ENCODE measurements around the gene TSPAN5. TPM values are rescaled to one million over a fixed set of nuclear protein-coding genes. Genes with fewer than 3 reads are reported as not detected.

TSPAN5 gene
- total and polyA plus RNA-seq, 2 donors from 2014 or later, result 6.8 to 13.8 TPM

GRCh38 chr4:98641376-98641775 is 17.0 kb downstream of the TSPAN5 start:
- Histone ChIP-seq H3K9ac (ENCODE audit: low read length in 3 of 3) (no peak overlapping the region), H3K27me3 (ENCODE audit: control insufficient read depth, insufficient read depth, low read length) (no peaks in the 10 kb centered on the region), H3K9me3 (ENCODE audit: control insufficient read depth in 2 of 3, insufficient read depth in 1 of 3, low read length in 3 of 3) (no peaks in the 10 kb centered on the region), H3K4me3 (ENCODE audit: low read length in 3 of 3) (no peak overlapping the region), H3K36me3 (ENCODE audit: control insufficient read depth in 2 of 3, insufficient read depth in 3 of 3, low read length in 3 of 3) (no peaks in the 10 kb centered on the region), H3K27ac (ENCODE audit: low read depth in 2 of 2, low read length in 2 of 2) (no peak overlapping the region), H3K4me1 (ENCODE audit: control insufficient read depth in 2 of 3, insufficient read depth in 2 of 3, low read depth in 1 of 3, low read length in 3 of 3) (peaks cover 0 to 2% (median 0%) of the 10 kb centered on the region in 3 donors)
- no peak for TF ChIP-seq CTCF (IDR thresholded peaks at IDR 0.05; ENCODE audit: borderline replicate concordance, extremely low read depth, insufficient read depth)
- FAIRE-seq, result no peak
- peak in 2 of 5 donors; percentile 41 to 54 for DNase-seq
- intact Hi-C loops (cut with DNase I), result no loop called here

GRCh38 chr4:98639523-98639922 is 18.9 kb downstream of the TSPAN5 start:
- FAIRE-seq (no peak), DNase-seq (no peak)
- intact Hi-C loops (cut with DNase I), result no loop called here
- Histone ChIP-seq H3K27ac (ENCODE audit: low read depth in 2 of 2, low read length in 2 of 2) (no peak overlapping the region), H3K4me3 (ENCODE audit: low read length in 3 of 3) (no peak overlapping the region), H3K27me3 (ENCODE audit: control insufficient read depth, insufficient read depth, low read length) (no peaks in the 10 kb centered on the region), H3K36me3 (ENCODE audit: control insufficient read depth in 2 of 3, insufficient read depth in 3 of 3, low read length in 3 of 3) (no peaks in the 10 kb centered on the region), H3K4me1 (ENCODE audit: control insufficient read depth in 2 of 3, insufficient read depth in 2 of 3, low read depth in 1 of 3, low read length in 3 of 3) (peaks cover 0 to 2% (median 0%) of the 10 kb centered on the region in 3 donors), H3K9me3 (ENCODE audit: control insufficient read depth in 2 of 3, insufficient read depth in 1 of 3, low read length in 3 of 3) (no peaks in the 10 kb centered on the region), H3K9ac (ENCODE audit: low read length in 3 of 3) (no peak overlapping the region)
- TF ChIP-seq CTCF (IDR thresholded peaks at IDR 0.05; ENCODE audit: borderline replicate concordance, extremely low read depth, insufficient read depth), result no peak

GRCh38 chr4:98639108-98639507 is 19.3 kb downstream of the TSPAN5 start:
- H3K9ac ChIP-seq (ENCODE audit: low read length in 3 of 3), result no peak overlapping the region
- FAIRE-seq (no peak), DNase-seq (no peak)
- H3K27ac ChIP-seq (ENCODE audit: low read depth in 2 of 2, low read length in 2 of 2), result no peak overlapping the region
- peaks cover 0 to 2% (median 0%) of the 10 kb centered on the region in 3 donors for H3K4me1 ChIP-seq (ENCODE audit: control insufficient read depth in 2 of 3, insufficient read depth in 2 of 3, low read depth in 1 of 3, low read length in 3 of 3)
- no peak overlapping the region for H3K4me3 ChIP-seq (ENCODE audit: low read length in 3 of 3)
- intact Hi-C loops (cut with DNase I), result no loop called here
- no peaks in the 10 kb centered on the region for H3K27me3 ChIP-seq (ENCODE audit: control insufficient read depth, insufficient read depth, low read length)
- TF ChIP-seq CTCF (IDR thresholded peaks at IDR 0.05; ENCODE audit: borderline replicate concordance, extremely low read depth, insufficient read depth), result no peak
- H3K9me3 ChIP-seq (ENCODE audit: control insufficient read depth in 2 of 3, insufficient read depth in 1 of 3, low read length in 3 of 3), result no peaks in the 10 kb centered on the region
- H3K36me3 ChIP-seq (ENCODE audit: control insufficient read depth in 2 of 3, insufficient read depth in 3 of 3, low read length in 3 of 3), result no peaks in the 10 kb centered on the region

- H3K36me3 ChIP-seq (ENCODE audit: control insufficient read depth in 2 of 3, insufficient read depth in 3 of 3, low read length in 3 of 3), result no peaks in the 10 kb centered on the region
- no peak for TF ChIP-seq CTCF (IDR thresholded peaks at IDR 0.05; ENCODE audit: borderline replicate concordance, extremely low read depth, insufficient read depth)
- no peaks in the 10 kb centered on the region for H3K9me3 ChIP-seq (ENCODE audit: control insufficient read depth in 2 of 3, insufficient read depth in 1 of 3, low read length in 3 of 3)
- FAIRE-seq (no peak), DNase-seq (no peak)
- intact Hi-C loops (cut with DNase I), result no loop called here
- no peaks in the 10 kb centered on the region for H3K27me3 ChIP-seq (ENCODE audit: control insufficient read depth, insufficient read depth, low read length)
- H3K9ac ChIP-seq (ENCODE audit: low read length in 3 of 3), result no peak overlapping the region
- H3K27ac ChIP-seq (ENCODE audit: low read depth in 2 of 2, low read length in 2 of 2), result no peak overlapping the region
- no peak overlapping the region for H3K4me3 ChIP-seq (ENCODE audit: low read length in 3 of 3)
- peaks cover 0 to 2% (median 0%) of the 10 kb centered on the region in 3 donors for H3K4me1 ChIP-seq (ENCODE audit: control insufficient read depth in 2 of 3, insufficient read depth in 2 of 3, low read depth in 1 of 3, low read length in 3 of 3)
Measured at GRCh38 chr4:98638661-98639060, 19.8 kb downstream of the TSPAN5 start.
